Measurements from ENCODE around the gene SHC3. TPM values are rescaled to one million over a fixed set of nuclear protein-coding genes. Genes with fewer than 3 reads are reported as not detected.

SHC3 gene
- total RNA-seq, 2 donors from 2014 or later = not detected

DNA sequence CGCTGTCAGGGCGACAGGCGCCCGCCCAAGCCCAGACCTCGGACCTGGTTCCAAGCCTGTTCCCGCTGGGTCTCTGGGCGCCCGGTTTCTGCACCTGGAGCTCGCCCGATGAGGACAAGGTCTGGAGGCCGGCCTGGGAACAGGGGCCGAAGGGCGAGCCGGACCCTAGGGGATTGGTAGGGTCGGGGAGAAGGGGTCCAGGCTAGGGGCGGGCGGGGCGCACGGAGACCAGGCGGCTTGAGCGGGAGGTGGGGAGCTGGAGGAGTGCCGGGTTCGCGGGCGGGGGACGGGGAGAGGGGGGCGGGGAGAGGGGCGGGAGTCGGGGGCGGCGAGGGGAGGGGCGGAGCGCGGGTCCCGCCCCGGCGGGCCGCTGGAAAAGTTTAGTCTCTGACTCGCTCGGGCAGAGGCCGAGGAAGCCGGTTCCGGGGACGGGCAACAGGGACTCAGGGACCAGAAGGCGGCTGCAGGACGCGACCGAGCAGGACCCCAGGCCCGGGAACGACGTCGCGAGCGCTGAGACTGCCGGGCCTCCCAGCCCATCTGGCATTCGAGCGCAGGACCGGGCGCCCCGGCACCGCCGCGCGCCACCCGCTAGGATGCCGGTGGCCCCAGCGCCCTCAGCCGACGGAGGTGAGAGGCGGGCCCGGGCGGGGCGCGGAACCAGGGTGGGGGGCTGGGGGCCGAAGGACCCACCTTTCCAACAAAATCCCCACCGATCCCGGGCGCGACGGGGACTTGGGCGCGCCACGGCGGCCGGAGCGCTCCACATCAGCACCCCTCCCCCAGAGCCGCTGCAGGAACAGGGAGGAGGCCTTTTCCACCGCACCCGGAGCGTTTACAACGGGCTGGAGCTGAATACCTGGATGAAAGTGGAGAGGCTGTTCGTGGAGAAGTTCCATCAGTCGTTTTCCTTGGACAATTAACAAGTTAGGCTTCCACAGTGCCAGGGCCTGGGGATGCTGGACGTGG, 187.3 kb downstream of the SHC3 start, which contains the start of gene S1PR3:
S1PR3 (plus strand) TSS at position 403 of the 969 bp plus-strand sequence. CDS start 9,733 bp downstream, outside the sequence.
- H3K27me3 Mint-ChIP-seq (ENCODE audit: low read depth) = peaks cover 46% of the 10 kb centered on the region
- DNase-seq (peak; percentile 35 to 45), ATAC-seq (replicated peaks in 1 of 2) (peak; percentile 33 to 44)
- H3K27ac Mint-ChIP-seq = no peak within 1 kb of the TSS
- H3K36me3 Mint-ChIP-seq (ENCODE audit: insufficient read depth in 2 of 2) = no peaks in the 10 kb centered on the region
- no peaks in the 10 kb centered on the region for H3K9me3 Mint-ChIP-seq
- peak within 1 kb of the TSS; percentile 54 to 72 for H3K4me3 Mint-ChIP-seq
- peaks cover 32% of the 10 kb centered on the region for H3K4me1 Mint-ChIP-seq (ENCODE audit: low read depth)

DNA sequence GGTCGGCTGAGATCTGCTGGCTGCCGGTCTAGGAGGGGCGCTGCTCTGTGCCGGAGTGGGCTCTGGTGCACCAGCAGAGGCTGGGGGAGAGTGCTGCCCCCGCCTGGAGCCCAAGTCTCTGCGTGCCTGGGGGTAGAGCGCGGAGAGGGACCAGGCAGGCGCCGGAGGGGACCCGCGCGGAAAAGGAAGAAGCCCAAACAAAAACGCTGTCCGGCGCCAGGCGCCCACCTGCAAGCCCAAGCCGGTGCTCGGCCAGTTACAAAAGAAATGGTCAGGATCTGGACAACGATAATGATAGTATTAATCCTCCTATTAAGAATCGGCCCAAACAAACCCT, 187.9 kb downstream of the SHC3 start:
- peak overlapping the region; percentile 43 to 55 for H3K4me3 Mint-ChIP-seq
- ATAC-seq (replicated peaks in 1 of 2) = no peak
- H3K27me3 Mint-ChIP-seq (ENCODE audit: low read depth) = peaks cover 52% of the 10 kb centered on the region

DNA sequence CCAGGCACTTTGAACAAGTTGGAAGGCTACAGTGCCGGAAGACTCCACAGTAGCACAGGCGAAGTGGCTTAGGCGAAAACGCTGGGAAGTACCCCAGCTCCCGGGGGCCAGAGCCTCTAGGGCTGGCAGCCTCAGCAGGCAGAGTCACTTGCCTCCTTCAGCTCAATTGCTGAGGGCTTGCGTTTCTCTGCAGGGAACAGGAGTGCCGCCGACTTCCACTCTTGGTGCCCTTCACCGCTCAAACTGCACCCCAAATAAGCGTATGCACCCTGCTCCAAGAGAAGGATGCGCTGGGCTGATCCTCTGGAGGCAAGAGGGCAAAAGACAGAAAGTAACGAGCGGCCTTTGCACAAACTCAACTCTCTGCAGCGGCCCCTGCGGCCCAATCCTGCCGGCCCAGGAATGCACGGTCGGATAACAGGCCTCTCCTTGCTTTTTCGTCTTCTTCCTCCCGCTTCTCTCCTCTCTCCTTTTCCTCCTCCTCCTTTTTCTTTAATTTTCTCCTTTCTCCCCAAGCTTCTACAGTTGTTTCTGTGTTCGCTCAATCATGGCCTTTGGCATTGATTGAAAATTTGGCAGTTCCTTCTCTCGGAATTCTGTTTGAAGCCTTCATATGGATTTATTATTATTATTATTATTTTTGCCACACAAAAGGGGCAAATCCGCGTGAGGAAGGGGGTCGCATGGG, 188.4 kb downstream of the SHC3 start:
- H3K27ac Mint-ChIP-seq = no peak overlapping the region
- H3K4me1 Mint-ChIP-seq (ENCODE audit: low read depth) = peaks cover 42% of the 10 kb centered on the region
- ATAC-seq (replicated peaks in 1 of 2) = no peak
- no peaks in the 10 kb centered on the region for H3K9me3 Mint-ChIP-seq
- H3K36me3 Mint-ChIP-seq (ENCODE audit: insufficient read depth in 2 of 2) = no peaks in the 10 kb centered on the region
- H3K4me3 Mint-ChIP-seq = peak overlapping the region; percentile 43 to 55
- H3K27me3 Mint-ChIP-seq (ENCODE audit: low read depth) = peaks cover 53% of the 10 kb centered on the region
- no peak for DNase-seq

More for the DNA sequence above, 187.9 kb downstream of the SHC3 start:
- Mint-ChIP-seq H3K27ac (no peak overlapping the region), H3K9me3 (no peaks in the 10 kb centered on the region), H3K36me3 (ENCODE audit: insufficient read depth in 2 of 2) (no peaks in the 10 kb centered on the region), H3K4me1 (ENCODE audit: low read depth) (peaks cover 38% of the 10 kb centered on the region)
- no peak for DNase-seq

DNA sequence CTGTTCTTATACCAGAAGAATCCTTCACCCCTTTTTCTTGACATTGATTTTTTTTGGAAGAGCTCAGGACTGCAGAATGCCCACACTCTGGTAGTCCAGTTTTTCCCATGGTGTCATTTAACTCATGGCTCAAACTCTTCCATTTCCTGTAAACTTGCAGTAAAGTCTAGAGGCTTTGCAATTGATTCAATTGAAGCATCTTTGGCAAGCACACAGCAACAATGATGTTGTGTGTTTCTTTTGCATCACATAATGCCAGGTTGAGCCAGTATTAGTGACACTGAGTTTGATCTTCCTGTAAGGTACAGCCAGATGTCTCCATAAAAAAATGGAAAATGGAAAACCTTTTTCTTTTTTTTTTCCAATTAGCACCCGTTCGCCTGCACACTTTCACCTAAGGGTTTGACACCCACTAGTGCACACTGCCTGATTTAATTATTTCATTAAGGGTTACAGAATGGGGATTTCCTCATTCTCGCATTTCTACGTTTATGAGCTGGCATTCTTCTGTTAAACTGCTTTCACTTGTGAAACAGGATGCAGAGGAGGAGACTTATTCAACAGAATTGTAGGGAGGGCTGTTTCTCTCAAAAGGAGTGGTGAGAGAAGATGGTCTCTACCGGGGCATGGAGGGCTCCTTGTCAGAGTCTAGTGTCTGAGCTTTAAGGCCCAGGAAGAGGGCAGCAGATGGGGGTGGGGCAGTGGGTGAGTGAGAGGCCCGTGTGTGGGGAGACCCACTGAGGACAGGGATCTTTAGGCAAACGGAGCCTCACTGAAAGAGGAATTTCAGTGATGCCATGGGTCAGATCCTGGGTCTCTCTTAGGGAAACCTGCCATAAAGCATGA, 189.6 kb downstream of the SHC3 start:
- Mint-ChIP-seq H3K4me1 (ENCODE audit: low read depth) (peaks cover 47% of the 10 kb centered on the region), H3K27ac (peak overlapping the region; percentile 19), H3K27me3 (ENCODE audit: low read depth) (peaks cover 51% of the 10 kb centered on the region), H3K36me3 (ENCODE audit: insufficient read depth in 2 of 2) (no peaks in the 10 kb centered on the region), H3K9me3 (no peaks in the 10 kb centered on the region), H3K4me3 (peak overlapping the region; percentile 48 to 75)
- peak; percentile 82 to 88 for ATAC-seq (replicated peaks in 1 of 2)
- peak; percentile 14 to 24 for DNase-seq

DNA sequence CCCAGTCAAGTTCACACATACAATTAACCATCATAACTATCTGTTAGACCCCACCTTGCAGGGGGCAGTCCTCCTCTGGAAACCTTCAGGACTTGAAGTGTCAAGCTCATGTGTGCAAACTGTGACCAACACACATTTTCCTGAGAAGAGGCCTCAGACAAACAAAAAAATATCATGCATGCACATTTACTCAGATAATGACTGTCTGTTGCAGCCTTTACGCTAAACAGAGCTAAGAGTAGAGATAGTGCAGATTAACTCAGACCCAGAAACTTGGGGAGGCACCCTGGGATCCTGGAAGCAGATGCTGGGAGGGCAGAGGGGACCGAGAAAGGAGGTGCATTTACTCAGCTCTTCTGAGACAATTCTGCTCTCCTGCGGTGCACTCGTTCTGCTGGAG, 191.0 kb downstream of the SHC3 start:
- H3K36me3 Mint-ChIP-seq (ENCODE audit: insufficient read depth in 2 of 2) = no peaks in the 10 kb centered on the region
- H3K4me1 Mint-ChIP-seq (ENCODE audit: low read depth) = peaks cover 47% of the 10 kb centered on the region
- no peak overlapping the region for H3K4me3 Mint-ChIP-seq
- no peak overlapping the region for H3K27ac Mint-ChIP-seq
- no peaks in the 10 kb centered on the region for H3K9me3 Mint-ChIP-seq
- H3K27me3 Mint-ChIP-seq (ENCODE audit: low read depth) = peaks cover 43% of the 10 kb centered on the region
- ATAC-seq (replicated peaks in 1 of 2) (no peak), DNase-seq (no peak)

DNA sequence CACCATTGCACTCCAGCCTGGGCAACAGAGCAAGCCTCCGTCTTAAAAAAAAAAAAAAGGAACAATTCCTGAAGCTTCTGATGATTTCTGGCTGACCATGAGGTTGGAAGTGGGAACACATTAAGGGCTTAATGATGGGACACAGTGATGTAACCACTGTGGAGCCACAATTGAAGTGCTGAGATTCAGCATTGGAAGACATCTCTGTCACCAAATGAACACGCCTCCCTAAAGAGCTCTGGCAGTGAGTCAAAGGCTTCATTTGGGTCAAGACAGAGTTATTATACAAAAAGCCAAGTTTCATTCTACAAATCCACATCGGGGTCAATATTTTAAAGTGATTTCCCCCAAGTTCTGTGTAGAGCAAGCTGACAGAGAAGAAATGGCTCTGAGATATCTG, 191.8 kb downstream of the SHC3 start:
- DNase-seq (no peak), ATAC-seq (replicated peaks in 1 of 2) (no peak)
- Mint-ChIP-seq H3K4me1 (ENCODE audit: low read depth) (peaks cover 41% of the 10 kb centered on the region), H3K27ac (no peak overlapping the region), H3K9me3 (no peaks in the 10 kb centered on the region), H3K36me3 (ENCODE audit: insufficient read depth in 2 of 2) (no peaks in the 10 kb centered on the region), H3K4me3 (no peak overlapping the region), H3K27me3 (ENCODE audit: low read depth) (peaks cover 34% of the 10 kb centered on the region)

DNA sequence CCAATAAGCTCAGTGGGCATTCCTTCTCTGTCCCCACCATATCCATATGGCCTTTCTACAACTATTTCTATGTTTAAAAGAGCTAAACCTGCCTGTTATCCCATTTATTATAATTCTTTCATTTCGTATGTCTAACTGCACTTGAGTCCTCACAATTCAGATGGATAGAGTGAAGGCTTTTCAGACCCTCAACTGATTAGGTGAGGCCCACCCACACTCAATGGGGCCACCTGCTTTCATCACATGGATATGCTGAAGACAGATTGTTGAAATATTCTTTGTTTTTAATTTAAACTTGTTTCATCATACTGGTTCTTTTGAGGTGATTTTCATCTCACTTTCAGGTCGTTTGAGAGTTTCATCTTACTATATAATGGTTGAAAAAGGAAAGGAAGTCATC, 193.0 kb downstream of the SHC3 start:
- peaks cover 31% of the 10 kb centered on the region for H3K27me3 Mint-ChIP-seq (ENCODE audit: low read depth)
- no peak overlapping the region for H3K27ac Mint-ChIP-seq
- H3K36me3 Mint-ChIP-seq (ENCODE audit: insufficient read depth in 2 of 2) = no peaks in the 10 kb centered on the region
- H3K4me3 Mint-ChIP-seq = no peak overlapping the region
- no peak for ATAC-seq (replicated peaks in 1 of 2)
- no peak for DNase-seq
- H3K9me3 Mint-ChIP-seq = no peaks in the 10 kb centered on the region
- peaks cover 41% of the 10 kb centered on the region for H3K4me1 Mint-ChIP-seq (ENCODE audit: low read depth)

DNA sequence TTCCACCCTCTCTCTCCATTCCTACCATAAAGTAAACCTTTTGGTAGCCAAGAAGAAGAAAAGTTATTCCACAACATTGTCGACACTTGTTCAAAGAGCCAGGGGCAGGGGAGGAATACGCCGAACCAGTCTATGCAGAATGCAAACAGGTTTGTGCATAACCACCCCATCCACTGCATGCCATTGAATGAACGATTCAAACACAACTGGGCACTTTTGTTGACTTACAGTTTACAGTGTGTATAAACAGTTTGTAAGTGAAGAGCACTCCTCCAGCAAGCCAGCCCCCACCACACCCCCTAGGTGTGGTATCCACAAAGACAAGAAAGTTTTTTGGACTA, 194.1 kb downstream of the SHC3 start:
- peaks cover 31% of the 10 kb centered on the region for H3K27me3 Mint-ChIP-seq (ENCODE audit: low read depth)
- peaks cover 35% of the 10 kb centered on the region for H3K4me1 Mint-ChIP-seq (ENCODE audit: low read depth)
- ATAC-seq (replicated peaks in 1 of 2) (no peak), DNase-seq (no peak)
- no peak overlapping the region for H3K4me3 Mint-ChIP-seq
- H3K36me3 Mint-ChIP-seq (ENCODE audit: insufficient read depth in 2 of 2) = no peaks in the 10 kb centered on the region
- H3K27ac Mint-ChIP-seq = no peak overlapping the region
- H3K9me3 Mint-ChIP-seq = no peaks in the 10 kb centered on the region

DNA sequence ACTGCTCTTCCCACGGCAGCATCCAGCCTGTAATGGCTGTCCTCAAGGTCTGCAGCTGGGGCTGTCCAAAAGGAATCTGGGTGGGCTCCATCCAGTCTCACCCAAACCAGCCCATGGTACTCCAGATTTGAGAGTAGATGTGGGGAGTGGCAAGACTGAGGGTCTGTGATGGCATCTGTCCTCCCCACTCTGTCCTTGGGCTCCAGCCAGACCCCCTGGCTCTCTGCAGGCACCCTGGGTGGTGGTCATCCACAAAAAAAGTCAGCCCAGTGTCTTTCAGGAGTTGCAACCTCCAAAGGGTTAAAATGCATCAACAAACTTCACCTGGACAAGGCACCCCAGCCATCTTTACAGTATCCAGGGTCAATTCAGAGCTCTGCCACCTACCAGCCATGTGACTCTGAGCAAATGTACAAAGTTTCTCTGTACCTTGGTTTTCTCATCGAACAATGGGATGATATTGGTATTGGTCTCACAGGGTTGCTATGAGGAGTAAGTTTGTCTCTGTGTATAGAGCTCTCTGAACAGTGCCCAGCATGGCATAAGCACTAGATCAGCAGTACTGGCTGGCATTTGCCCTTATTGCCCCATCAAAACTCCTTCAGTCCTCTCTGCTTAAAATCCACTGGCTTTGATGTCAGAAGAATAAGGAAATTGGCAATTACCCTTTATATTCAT, 194.6 kb downstream of the SHC3 start:
- DNase-seq = no peak
- Mint-ChIP-seq H3K27me3 (ENCODE audit: low read depth) (peaks cover 31% of the 10 kb centered on the region), H3K9me3 (no peaks in the 10 kb centered on the region), H3K4me3 (no peak overlapping the region), H3K27ac (no peak overlapping the region), H3K4me1 (ENCODE audit: low read depth) (peaks cover 30% of the 10 kb centered on the region), H3K36me3 (ENCODE audit: insufficient read depth in 2 of 2) (no peaks in the 10 kb centered on the region)
- no peak for ATAC-seq (replicated peaks in 1 of 2)

DNA sequence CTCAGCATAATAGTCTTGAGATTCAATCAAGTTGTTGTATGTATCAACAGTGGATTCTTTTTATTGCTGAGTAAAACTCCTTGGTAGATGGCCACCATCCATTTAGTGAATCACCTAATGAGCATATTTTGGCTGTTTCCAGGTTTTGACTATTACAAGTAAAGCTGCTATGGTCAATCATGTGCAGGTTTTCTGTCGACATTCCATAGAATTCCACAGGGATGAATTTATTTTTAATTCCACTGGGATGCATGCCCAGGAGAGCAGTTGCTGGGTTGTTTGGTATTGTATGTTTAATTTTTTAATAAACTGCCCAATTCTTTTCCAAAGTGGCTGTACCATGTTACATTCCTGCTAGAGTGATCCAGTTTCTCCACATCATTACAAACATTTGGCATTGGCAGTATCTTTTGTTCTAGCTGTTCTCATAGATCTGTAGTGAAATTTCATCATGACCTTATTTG, 197.8 kb downstream of the SHC3 start:
- H3K4me3 Mint-ChIP-seq = no peak overlapping the region
- H3K27ac Mint-ChIP-seq = no peak overlapping the region
- DNase-seq = no peak
- peaks cover 19% of the 10 kb centered on the region for H3K27me3 Mint-ChIP-seq (ENCODE audit: low read depth)
- no peaks in the 10 kb centered on the region for H3K36me3 Mint-ChIP-seq (ENCODE audit: insufficient read depth in 2 of 2)
- no peak for ATAC-seq (replicated peaks in 1 of 2)
- no peaks in the 10 kb centered on the region for H3K9me3 Mint-ChIP-seq
- H3K4me1 Mint-ChIP-seq (ENCODE audit: low read depth) = peaks cover 19% of the 10 kb centered on the region

DNA sequence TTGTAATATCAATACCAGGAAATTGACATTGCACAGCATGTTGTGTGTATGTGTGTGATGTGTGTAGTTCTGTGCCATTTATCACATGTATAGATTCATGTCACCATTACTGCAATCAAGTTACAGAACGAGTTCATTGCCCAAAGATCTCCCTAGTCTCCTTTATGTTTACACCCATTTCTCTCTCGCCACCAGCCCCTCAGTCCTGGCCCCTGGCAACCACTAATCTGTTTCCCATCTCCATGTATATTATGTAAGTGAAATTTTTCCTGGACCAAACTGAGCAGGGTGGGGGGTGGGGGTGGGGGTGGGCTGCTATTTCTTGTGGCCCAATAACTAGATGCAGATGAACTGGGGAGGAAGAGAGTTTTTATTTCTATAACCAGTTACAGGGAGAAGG, 198.8 kb downstream of the SHC3 start:
- Mint-ChIP-seq H3K4me3 (no peak overlapping the region), H3K27ac (no peak overlapping the region), H3K4me1 (ENCODE audit: low read depth) (peaks cover 10% of the 10 kb centered on the region), H3K27me3 (ENCODE audit: low read depth) (peaks cover 9% of the 10 kb centered on the region), H3K36me3 (ENCODE audit: insufficient read depth in 2 of 2) (no peaks in the 10 kb centered on the region), H3K9me3 (no peaks in the 10 kb centered on the region)
- DNase-seq = no peak
- no peak for ATAC-seq (replicated peaks in 1 of 2)

DNA sequence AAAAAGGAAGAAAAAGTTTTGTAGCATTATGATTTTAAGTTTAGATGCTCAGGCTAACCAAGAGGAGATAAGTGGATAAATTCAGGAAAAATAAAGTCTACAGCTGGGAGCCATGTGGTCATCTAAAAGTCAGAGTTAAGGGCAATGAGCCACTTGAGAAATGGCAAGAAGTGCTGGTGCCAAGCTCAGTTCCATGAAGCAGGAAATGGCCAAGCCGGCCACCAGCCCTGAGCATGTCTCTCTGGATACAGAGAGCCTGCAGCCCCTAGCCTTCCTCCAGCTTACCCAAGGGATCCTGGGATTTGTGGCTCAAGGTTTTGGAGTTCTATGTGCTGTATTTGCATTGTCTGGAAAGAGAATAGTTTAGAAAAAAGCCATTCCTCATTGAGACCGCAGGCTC, 199.6 kb downstream of the SHC3 start:
- H3K4me1 Mint-ChIP-seq (ENCODE audit: low read depth) = peaks cover 9% of the 10 kb centered on the region
- DNase-seq (no peak), ATAC-seq (replicated peaks in 1 of 2) (no peak)
- no peak overlapping the region for H3K27ac Mint-ChIP-seq
- H3K27me3 Mint-ChIP-seq (ENCODE audit: low read depth) = peaks cover 5% of the 10 kb centered on the region
- H3K9me3 Mint-ChIP-seq = no peaks in the 10 kb centered on the region
- no peak overlapping the region for H3K4me3 Mint-ChIP-seq
- H3K36me3 Mint-ChIP-seq (ENCODE audit: insufficient read depth in 2 of 2) = no peaks in the 10 kb centered on the region
